Neutrophil (primary cell): ENCODE measurements around the gene LAMC3.

ENCODE experiments used
- H3K27ac ChIP-seq: fragments of 200-600 bp; sonication (generic); 2 replicates; pipeline ENCODE4 v1.5.1; 2016; ENCODE audit warnings: mild to moderate bottlenecking, moderate library complexity
- H3K27me3 ChIP-seq: fragments of 200-600 bp; sonication (generic); 2 replicates; pipeline ENCODE4 v1.6.0; 2016; ENCODE audit warnings: mild to moderate bottlenecking
- H3K36me3 ChIP-seq: fragments of 200-600 bp; sonication (generic); 2 replicates; pipeline ENCODE4 v1.5.1; 2017
- H3K4me1 ChIP-seq, 2 experiments: fragments of 200-600 bp in 1 of 2; sonication (generic) in 1 of 2; 1 replicate in 1 of 2; 2 replicates in 1 of 2; pipeline versions ENCODE4 v1.5.1 to v1.6.1; 2013 to 2016; ENCODE audit warnings: low read depth in 1 of 2, low read length in 1 of 2, mild to moderate bottlenecking in 1 of 2, moderate library complexity in 1 of 2; ENCODE audit not compliant: control insufficient read depth in 1 of 2, insufficient read depth in 1 of 2
- H3K4me3 ChIP-seq, 2 experiments: fragments of 200-600 bp in 1 of 2; sonication (generic) in 1 of 2; 1 replicate in 1 of 2; 2 replicates in 1 of 2; pipeline ENCODE4 v1.5.1; 2013 to 2016; ENCODE audit warnings: low read depth in 1 of 2, low read length in 1 of 2, mild to moderate bottlenecking in 1 of 2, moderate library complexity in 1 of 2
- H3K9me3 ChIP-seq: fragments of 200-600 bp; sonication (generic); 2 replicates; pipeline ENCODE4 v1.5.1; 2016
- TF ChIP-seq, protein P1 (sequence below): fragments of 200-600 bp; sonication (generic); IDR thresholded peaks from 2 replicates; pipeline ENCODE4 v1.5.1; 2016; ENCODE audit warnings: antibody characterized with exemption

The LAMC3 gene

DNA sequence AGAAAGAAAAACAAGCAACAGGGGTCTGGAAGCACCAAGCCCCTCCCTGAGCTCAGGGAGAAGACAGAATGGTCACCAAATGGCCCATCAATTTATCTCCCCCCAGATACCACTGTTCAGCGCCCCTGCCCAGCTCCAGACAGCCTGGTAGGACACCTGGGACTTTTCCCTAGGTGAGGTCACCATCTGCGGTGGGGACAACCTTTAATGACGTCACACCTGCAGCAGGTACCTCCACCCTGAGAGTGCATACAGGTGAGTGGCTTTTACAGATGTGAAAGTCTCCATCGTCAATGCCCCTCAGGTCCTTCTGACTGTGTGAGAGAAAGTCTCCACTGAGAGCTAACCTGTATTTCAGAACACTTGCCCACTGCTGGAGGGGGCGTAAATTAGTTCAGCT is 34.3 kb upstream of the LAMC3 start:
- Histone ChIP-seq H3K4me3 (no peak overlapping the region), H3K27ac (no peak overlapping the region), H3K27me3 (peaks cover 4% of the 10 kb centered on the region), H3K36me3 (no peaks in the 10 kb centered on the region), H3K9me3 (no peaks in the 10 kb centered on the region), H3K4me1 (no peaks in the 10 kb centered on the region)
- TF ChIP-seq, protein P1, sequence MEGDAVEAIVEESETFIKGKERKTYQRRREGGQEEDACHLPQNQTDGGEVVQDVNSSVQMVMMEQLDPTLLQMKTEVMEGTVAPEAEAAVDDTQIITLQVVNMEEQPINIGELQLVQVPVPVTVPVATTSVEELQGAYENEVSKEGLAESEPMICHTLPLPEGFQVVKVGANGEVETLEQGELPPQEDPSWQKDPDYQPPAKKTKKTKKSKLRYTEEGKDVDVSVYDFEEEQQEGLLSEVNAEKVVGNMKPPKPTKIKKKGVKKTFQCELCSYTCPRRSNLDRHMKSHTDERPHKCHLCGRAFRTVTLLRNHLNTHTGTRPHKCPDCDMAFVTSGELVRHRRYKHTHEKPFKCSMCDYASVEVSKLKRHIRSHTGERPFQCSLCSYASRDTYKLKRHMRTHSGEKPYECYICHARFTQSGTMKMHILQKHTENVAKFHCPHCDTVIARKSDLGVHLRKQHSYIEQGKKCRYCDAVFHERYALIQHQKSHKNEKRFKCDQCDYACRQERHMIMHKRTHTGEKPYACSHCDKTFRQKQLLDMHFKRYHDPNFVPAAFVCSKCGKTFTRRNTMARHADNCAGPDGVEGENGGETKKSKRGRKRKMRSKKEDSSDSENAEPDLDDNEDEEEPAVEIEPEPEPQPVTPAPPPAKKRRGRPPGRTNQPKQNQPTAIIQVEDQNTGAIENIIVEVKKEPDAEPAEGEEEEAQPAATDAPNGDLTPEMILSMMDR = no peak

DNA sequence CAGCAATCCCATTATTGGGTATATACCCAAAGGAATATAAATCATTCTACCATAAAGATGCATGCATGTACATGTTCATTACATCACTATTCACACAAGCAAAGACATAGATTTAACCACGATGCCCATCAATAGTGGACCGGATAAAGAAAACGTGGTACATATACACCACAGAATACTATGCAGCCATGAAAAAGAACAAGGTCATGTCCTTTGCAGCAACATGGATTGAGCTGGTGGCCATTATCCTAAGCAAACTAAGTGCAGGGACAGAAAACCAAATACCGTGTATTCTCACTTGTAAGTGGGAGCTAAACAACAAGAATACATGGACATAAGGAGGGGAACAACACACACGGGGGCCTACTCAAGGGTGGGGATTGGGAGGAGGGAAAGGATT is 33.8 kb upstream of the LAMC3 start:
- H3K9me3 ChIP-seq = no peaks in the 10 kb centered on the region
- H3K27me3 ChIP-seq = peaks cover 4% of the 10 kb centered on the region
- TF ChIP-seq, protein P1 = no peak
- H3K4me1 ChIP-seq = no peaks in the 10 kb centered on the region
- no peak overlapping the region for H3K4me3 ChIP-seq
- H3K36me3 ChIP-seq = no peaks in the 10 kb centered on the region
- H3K27ac ChIP-seq = no peak overlapping the region

DNA sequence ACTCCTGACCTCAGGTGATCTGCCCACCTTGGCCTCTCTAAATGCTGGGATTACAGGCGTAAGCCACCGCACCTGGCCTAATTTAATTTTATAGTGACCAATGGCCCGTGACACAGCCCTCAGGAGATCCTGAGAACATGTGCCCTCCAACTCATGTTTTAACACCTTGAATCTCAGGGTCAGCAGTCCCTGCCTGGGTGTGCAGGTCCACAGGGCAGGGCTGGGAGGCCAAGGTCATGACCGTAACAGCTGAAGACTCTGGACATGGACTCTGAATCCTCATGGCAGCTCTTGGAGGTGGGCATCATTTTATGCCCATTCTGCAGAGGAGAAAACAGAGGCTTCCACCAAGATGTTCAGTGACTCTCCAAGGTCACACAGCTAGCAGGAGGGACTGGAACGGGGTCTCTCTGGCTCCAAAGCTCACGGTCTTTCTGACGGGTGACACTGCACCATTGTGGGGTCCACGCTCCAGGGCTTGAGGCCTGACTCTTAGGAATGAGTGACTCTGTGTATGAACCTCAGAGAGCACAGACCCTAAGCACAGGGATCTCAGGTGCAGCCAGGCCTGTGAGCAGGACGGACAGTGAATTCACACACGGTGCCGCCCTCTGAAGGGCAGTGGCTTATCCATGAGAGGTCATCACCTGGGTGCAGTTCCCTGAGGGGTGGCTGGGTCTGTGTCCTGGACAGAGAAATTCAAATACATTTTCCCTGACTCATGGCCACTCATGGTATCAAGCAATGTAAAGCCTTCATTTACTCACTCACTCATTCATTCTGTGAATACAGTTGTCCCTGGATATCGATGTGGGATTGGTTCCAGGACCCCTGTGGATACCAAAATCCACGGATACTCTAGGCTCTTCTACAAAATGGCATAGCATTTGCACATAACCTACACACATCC is 32.8 kb upstream of the LAMC3 start:
- no peaks in the 10 kb centered on the region for H3K9me3 ChIP-seq
- H3K36me3 ChIP-seq = no peaks in the 10 kb centered on the region
- TF ChIP-seq, protein P1 = no peak
- no peaks in the 10 kb centered on the region for H3K4me1 ChIP-seq
- H3K27me3 ChIP-seq = peaks cover 11% of the 10 kb centered on the region
- H3K27ac ChIP-seq = no peak overlapping the region
- H3K4me3 ChIP-seq = no peak overlapping the region

DNA sequence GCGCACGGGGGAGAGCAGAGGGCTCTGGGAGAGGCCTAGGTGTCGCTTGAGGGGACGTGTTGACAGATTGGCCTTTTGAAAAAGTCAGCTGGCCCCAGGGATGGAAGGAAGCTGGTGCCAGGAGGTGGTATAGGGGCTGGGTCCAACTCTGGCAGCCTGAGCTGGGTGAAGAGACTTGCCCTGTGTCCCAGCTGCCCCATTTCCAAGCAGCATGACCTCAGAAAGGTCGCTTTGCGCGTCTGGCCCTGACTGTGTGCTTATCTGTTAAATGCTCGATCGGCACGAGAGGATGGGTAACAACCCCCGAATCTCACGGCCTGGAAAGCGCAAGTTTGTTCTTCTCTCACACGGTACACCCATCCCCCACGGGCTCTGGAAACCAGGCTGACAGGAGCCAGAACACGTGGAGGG is 31.2 kb upstream of the LAMC3 start:
- Histone ChIP-seq H3K4me1 (no peaks in the 10 kb centered on the region), H3K36me3 (no peaks in the 10 kb centered on the region), H3K27me3 (peaks cover 11% of the 10 kb centered on the region), H3K4me3 (no peak overlapping the region), H3K27ac (no peak overlapping the region), H3K9me3 (no peaks in the 10 kb centered on the region)
- TF ChIP-seq, protein P1 = no peak

DNA sequence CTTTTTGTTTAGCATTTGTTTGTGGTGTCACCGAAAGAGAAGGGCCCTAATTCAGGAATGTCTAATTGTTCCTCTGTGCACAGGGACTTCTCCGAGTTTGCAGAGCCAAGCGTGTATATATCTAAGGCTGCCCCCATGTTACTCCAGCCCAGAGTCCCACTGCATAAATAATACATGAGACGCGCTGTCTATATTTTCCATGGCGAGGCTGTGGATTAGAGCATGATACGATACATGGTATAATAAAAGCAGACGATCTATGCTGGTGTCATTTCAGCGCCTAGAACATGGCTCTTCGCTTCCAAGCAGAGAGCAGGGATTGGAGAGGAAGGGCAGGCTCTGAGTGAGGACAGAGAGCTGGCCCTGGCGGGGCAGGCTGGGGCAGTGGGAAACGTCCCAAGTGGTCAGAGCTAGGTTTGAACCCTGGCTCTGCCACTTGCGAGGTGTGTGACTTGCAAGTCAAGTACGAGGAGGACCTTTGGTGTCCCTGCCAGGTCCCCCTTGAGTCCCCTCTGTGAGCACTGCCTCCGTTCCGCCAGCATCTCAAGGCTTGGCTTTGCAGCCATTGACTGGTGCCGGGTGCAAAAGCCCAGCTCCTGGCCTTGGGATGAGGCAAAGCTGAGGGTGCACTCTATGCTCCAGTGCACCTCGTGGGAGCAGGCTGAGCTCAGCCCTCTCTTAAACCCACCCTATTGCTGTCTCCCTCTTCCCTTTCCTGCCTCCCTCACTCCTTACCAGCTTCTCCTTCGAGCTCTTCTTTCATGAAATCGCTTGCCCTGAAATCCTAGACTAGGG is 29.2 kb upstream of the LAMC3 start:
- Histone ChIP-seq H3K27ac (no peak overlapping the region), H3K36me3 (no peaks in the 10 kb centered on the region), H3K4me3 (no peak overlapping the region), H3K27me3 (peaks cover 7% of the 10 kb centered on the region), H3K9me3 (no peaks in the 10 kb centered on the region), H3K4me1 (no peaks in the 10 kb centered on the region)
- TF ChIP-seq, protein P1 = no peak
